Astrocyte (in vitro differentiated cells and primary cell): ENCODE data around the gene TRAPPC4. TPM values are rescaled to one million over a fixed set of nuclear protein-coding genes. Genes with fewer than 3 reads are reported as not detected.
"Not testable (repeated sequence)": the region's sequence is repeated elsewhere in the genome, so short reads cannot be mapped to it uniquely, and the experiment has no call there.

Experiments used
- DNase-seq: peaks from one replicate; pipeline ENCODE4 v3.0.0-alpha.2; 2010; ENCODE audit warnings: low read depth
- FAIRE-seq: peaks from 2 replicates; lab custom pipeline; 2011; peaks lifted over from hg19 to GRCh38; lab: Jason Lieb, UNC
- H2AFZ ChIP-seq: 2 replicates; pipeline ENCODE4 v1.6.0; 2012; ENCODE audit warnings: low read depth, low read length, inconsistent platforms
- H3K27ac ChIP-seq: 2 replicates; pipeline ENCODE4 v1.5.1; 2011; ENCODE audit warnings: low read depth, low read length, inconsistent platforms
- H3K27me3 ChIP-seq: 2 replicates; pipeline ENCODE4 v1.6.0; 2011; ENCODE audit warnings: low read length, inconsistent platforms; ENCODE audit not compliant: insufficient read depth
- H3K36me3 ChIP-seq: 2 replicates; pipeline ENCODE4 v1.5.1; 2011; ENCODE audit warnings: low read length, inconsistent platforms; ENCODE audit not compliant: insufficient read depth
- H3K4me1 ChIP-seq: 2 replicates; pipeline ENCODE4 v1.5.1; 2011; ENCODE audit warnings: low read length, inconsistent platforms; ENCODE audit not compliant: insufficient read depth
- H3K4me2 ChIP-seq: 2 replicates; pipeline ENCODE4 v1.6.0; 2012; ENCODE audit warnings: low read length, inconsistent platforms
- H3K4me3 ChIP-seq: 2 replicates; pipeline ENCODE4 v1.5.1; 2011; ENCODE audit warnings: low read depth, mild to moderate bottlenecking, low read length, inconsistent platforms; ENCODE audit not compliant: insufficient read depth
- H3K79me2 ChIP-seq: 2 replicates; pipeline ENCODE4 v1.6.0; 2012; ENCODE audit warnings: mild to moderate bottlenecking, low read length, inconsistent platforms; ENCODE audit not compliant: insufficient read depth
- H3K9ac ChIP-seq: 2 replicates; pipeline ENCODE4 v1.6.0; 2012; ENCODE audit warnings: mild to moderate bottlenecking, low read length, inconsistent platforms
- H3K9me3 ChIP-seq: 2 replicates; pipeline ENCODE4 v1.5.1; 2012; ENCODE audit warnings: low read depth, mild to moderate bottlenecking, low read length, inconsistent platforms; ENCODE audit not compliant: insufficient read depth
- H4K20me1 ChIP-seq: 2 replicates; pipeline ENCODE4 v1.6.0; 2012; ENCODE audit warnings: low read length, inconsistent platforms; ENCODE audit not compliant: insufficient read depth
- H3K27ac Mint-ChIP-seq: one replicate; pipeline ENCODE4 v1.8.0; 2021; ENCODE audit warnings: mild to moderate bottlenecking, mixed read lengths; ENCODE audit not compliant: unreplicated experiment
- H3K27me3 Mint-ChIP-seq: one replicate; pipeline ENCODE4 v1.8.0; 2021; ENCODE audit warnings: low read depth, mixed read lengths; ENCODE audit not compliant: unreplicated experiment
- H3K36me3 Mint-ChIP-seq: one replicate; pipeline ENCODE4 v1.8.0; 2021; ENCODE audit warnings: low read depth, mixed read lengths; ENCODE audit not compliant: unreplicated experiment
- H3K4me1 Mint-ChIP-seq: one replicate; pipeline ENCODE4 v1.8.0; 2021; ENCODE audit warnings: low read depth, mixed read lengths; ENCODE audit not compliant: unreplicated experiment
- H3K4me3 Mint-ChIP-seq: one replicate; pipeline ENCODE4 v1.8.0; 2021; ENCODE audit warnings: mild to moderate bottlenecking, moderate library complexity, mixed read lengths; ENCODE audit not compliant: unreplicated experiment
- H3K9me3 Mint-ChIP-seq: one replicate; pipeline ENCODE4 v1.8.0; 2021; ENCODE audit warnings: mild to moderate bottlenecking, mixed read lengths; ENCODE audit not compliant: unreplicated experiment
- EZH2 ChIP-seq: IDR thresholded peaks from 2 replicates; pipeline ENCODE4 v1.6.1; 2012; ENCODE audit warnings: mild to moderate bottlenecking, low read length, inconsistent platforms; ENCODE audit not compliant: insufficient read depth
- total RNA-seq: library from RNA; stranded (reverse); gene quantifications from 2 replicates; pipeline ENCODE4 v1.2.1, GENCODE V29; 2021
- TF ChIP-seq, protein P1 (sequence below): IDR thresholded peaks from 2 replicates; pipeline ENCODE4 v1.5.1; 2011; ENCODE audit warnings: low read depth, mild to moderate bottlenecking, inconsistent platforms, low read length, moderate library complexity; ENCODE audit not compliant: insufficient read depth

The TRAPPC4 gene
- total RNA-seq, 1 donor from 2014 or later = 88.3 TPM

DNA sequence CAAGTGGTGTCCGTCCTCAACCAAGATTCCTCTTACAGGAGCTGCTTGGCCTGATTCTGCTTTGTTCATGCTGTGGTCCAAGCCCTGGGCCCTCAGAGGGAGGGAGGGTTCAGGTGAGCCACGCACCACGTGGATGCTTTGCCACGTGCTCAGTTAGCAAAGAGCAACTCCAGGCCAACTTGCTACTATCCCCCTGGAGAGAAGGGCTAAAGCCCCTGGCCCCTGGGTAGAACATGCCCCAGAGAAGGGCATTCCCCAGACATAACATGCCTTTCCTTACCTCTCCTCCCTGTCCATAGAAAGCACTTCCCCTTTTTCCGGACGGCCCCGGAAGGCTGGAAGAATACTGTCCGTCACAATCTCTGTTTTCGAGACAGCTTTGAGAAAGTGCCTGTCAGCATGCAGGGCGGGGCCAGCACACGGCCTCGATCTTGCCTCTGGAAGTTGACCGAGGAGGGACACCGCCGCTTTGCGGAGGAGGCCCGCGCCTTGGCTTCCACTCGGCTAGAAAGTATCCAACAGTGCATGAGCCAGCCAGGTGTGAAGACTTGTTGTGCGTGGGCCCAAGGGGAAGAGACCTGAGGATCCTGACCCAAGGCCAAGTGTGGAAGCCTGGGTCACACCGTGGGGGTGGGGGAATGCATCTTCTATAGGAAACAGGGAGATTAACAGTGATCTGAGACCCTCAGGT, 38.2 kb upstream of the TRAPPC4 start:
- DNase-seq (no peak), FAIRE-seq (no peak)
- no peaks in the 10 kb centered on the region for H3K9me3 Mint-ChIP-seq
- Histone ChIP-seq H3K36me3 (no peaks in the 10 kb centered on the region), H3K9me3 (no peaks in the 10 kb centered on the region), H3K9ac (no peak overlapping the region), H3K27me3 (peaks cover 8% of the 10 kb centered on the region), H2AFZ (peak overlapping the region; percentile 51), H3K4me1 (no peaks in the 10 kb centered on the region), H3K4me2 (peak overlapping the region; percentile 19), H4K20me1 (no peaks in the 10 kb centered on the region), H3K4me3 (no peak overlapping the region), H3K27ac (no peak overlapping the region), H3K79me2 (no peaks in the 10 kb centered on the region)
- peaks cover 17% of the 10 kb centered on the region for H3K27me3 Mint-ChIP-seq
- peaks cover 6% of the 10 kb centered on the region for H3K4me1 Mint-ChIP-seq
- H3K27ac Mint-ChIP-seq = no peak overlapping the region
- H3K4me3 Mint-ChIP-seq = no peak overlapping the region
- H3K36me3 Mint-ChIP-seq = no peaks in the 10 kb centered on the region
- TF ChIP-seq, protein P1, sequence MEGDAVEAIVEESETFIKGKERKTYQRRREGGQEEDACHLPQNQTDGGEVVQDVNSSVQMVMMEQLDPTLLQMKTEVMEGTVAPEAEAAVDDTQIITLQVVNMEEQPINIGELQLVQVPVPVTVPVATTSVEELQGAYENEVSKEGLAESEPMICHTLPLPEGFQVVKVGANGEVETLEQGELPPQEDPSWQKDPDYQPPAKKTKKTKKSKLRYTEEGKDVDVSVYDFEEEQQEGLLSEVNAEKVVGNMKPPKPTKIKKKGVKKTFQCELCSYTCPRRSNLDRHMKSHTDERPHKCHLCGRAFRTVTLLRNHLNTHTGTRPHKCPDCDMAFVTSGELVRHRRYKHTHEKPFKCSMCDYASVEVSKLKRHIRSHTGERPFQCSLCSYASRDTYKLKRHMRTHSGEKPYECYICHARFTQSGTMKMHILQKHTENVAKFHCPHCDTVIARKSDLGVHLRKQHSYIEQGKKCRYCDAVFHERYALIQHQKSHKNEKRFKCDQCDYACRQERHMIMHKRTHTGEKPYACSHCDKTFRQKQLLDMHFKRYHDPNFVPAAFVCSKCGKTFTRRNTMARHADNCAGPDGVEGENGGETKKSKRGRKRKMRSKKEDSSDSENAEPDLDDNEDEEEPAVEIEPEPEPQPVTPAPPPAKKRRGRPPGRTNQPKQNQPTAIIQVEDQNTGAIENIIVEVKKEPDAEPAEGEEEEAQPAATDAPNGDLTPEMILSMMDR = no peak
- no peak for TF ChIP-seq EZH2

DNA sequence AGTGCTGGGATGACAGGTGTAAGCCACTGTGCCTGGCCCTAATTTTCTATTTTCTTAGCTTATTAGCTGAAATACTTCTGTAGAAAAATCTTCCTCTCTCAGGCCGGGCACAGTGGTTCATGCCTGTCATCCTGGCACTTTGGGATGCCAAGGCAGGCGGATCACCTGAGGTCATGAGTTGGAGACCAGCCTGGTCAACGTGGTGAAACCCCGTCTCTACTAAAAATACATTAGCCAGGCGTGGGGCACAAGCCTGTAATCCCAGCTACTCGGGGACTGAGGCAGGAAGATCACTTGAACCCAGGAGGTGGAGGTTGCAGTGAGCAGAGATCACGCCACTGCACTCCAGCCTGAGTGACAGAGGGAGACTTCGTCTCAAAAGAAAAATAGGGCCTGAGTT, 34.2 kb upstream of the TRAPPC4 start:
- H3K9me3 Mint-ChIP-seq, H3K9me3 ChIP-seq, H3K4me1 ChIP-seq, H3K27ac ChIP-seq, H3K4me3 Mint-ChIP-seq, H3K36me3 Mint-ChIP-seq, DNase-seq, H3K4me2 ChIP-seq, FAIRE-seq, H3K4me3 ChIP-seq, H3K27ac Mint-ChIP-seq, H3K27me3 ChIP-seq, H3K36me3 ChIP-seq, H4K20me1 ChIP-seq, H3K79me2 ChIP-seq, H3K9ac ChIP-seq, H3K4me1 Mint-ChIP-seq, H2AFZ ChIP-seq: not testable (repeated sequence)
- H3K27me3 Mint-ChIP-seq = peaks cover 11% of the 10 kb centered on the region

DNA sequence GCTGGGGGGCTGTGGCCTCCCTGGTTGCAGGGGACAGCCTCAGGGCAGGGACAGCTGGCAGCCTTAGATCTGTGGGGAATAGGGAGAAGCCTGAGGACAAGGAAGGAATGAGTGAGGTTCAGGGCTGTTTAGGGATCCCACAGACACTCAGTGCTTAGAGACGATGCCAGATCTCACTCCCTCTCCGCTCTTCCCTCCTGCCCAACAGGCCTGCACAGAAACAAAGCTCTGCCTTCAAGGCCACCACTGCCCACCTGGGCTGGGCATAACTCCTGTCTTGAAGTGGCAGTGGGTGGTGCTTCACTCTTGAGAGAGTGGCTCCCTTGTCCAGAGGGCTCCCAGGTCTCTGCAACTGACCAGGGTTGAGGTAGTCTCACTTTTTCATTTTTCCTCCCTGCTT, 33.7 kb upstream of the TRAPPC4 start:
- Histone ChIP-seq H3K9me3 (no peaks in the 10 kb centered on the region), H3K9ac (no peak overlapping the region), H3K4me1 (no peaks in the 10 kb centered on the region), H2AFZ (no peak overlapping the region), H3K4me3 (no peak overlapping the region), H3K27me3 (peaks cover 2% of the 10 kb centered on the region), H3K79me2 (no peaks in the 10 kb centered on the region), H3K36me3 (no peaks in the 10 kb centered on the region), H3K4me2 (no peak overlapping the region), H4K20me1 (no peaks in the 10 kb centered on the region), H3K27ac (no peak overlapping the region)
- TF ChIP-seq, protein P1 = no peak
- no peak for TF ChIP-seq EZH2
- DNase-seq (no peak), FAIRE-seq (no peak)
- Mint-ChIP-seq H3K27me3 (peaks cover 6% of the 10 kb centered on the region), H3K36me3 (no peaks in the 10 kb centered on the region), H3K9me3 (no peaks in the 10 kb centered on the region), H3K27ac (no peak overlapping the region), H3K4me3 (no peak overlapping the region), H3K4me1 (no peaks in the 10 kb centered on the region)
